HT-29 (cell line): Measurements from ENCODE around the gene GFOD1. TPM values are rescaled to one million over a fixed set of nuclear protein-coding genes. Genes with fewer than 3 reads are reported as not detected.
"Not testable (repeated sequence)": the region's sequence is repeated elsewhere in the genome, so short reads cannot be mapped to it uniquely, and the experiment has no call there.

Source experiments
- DNase-seq: peaks from one replicate; pipeline ENCODE4 v3.0.0-alpha.2; 2015; ENCODE audit warnings: low spot score
- total RNA-seq: library from RNA; depleted of rRNA; stranded (reverse); fragments of >200 nt; shearing (Covaris generic); gene quantifications from 2 replicates; pipeline ENCODE4 v1.2.3, GENCODE V29; 2014

The GFOD1 gene
- total RNA-seq, 1 experiment from 2014 or later: 13.5 TPM

DNA sequence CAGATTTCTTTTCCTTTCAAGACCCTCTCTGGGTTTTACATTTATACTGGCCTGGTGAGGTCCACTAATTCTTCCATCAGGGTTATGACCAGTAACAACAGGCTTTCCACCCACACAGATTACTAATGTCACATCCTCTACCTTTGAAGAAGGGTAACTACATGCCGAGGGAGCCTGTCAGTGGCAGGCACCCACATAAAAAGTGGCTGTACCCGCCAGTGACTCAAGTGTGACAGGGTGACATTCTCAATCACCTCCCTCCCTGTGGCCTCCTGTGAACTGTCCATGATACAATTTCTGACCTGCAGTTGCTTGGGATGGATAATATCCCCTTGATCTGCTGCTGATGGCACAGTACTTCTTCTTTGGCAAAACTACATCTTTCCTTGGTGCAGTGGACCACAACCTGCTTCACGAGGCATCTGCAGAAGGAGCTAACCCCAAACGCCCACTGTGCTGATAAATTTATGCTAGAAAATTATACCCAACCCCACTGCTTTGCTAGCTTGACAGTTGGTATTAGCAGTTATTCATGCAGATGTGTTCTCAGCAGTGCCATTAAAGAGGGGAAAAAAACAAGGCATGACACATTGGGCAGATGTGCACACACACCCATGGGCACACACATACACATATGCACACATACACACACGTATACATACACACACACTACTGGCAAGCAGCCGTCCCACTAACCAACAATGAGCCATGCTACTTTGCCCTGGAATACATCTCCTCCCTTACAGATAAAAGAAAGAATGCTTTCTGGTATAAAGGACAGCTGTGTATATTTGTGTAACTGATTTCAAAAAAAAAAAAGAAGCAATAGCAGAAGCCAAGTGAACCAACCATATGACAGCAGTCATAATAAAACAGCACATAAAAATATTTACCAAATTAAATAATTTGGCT lies 20.8 kb downstream of the GFOD1 start:
- no peak for DNase-seq

DNA sequence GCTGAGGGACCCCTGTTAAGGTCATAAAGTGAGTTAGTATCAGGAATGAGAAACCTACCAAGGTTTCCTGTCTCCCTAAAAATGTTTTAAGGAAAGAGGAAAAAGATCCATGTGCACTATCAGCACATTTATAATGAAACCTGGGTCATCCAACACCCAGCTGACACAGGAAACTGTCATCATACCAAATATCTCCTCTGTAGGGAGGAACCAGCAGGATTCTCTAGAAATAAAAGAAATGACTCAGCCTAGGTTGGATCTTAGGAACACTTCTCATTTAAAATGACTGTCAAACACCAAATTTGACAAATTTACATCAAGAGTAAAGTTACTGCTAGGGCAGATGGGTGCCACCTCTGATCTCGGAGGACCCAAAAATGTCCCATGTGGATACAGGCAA lies 21.7 kb downstream of the GFOD1 start:
- DNase-seq: no peak

DNA sequence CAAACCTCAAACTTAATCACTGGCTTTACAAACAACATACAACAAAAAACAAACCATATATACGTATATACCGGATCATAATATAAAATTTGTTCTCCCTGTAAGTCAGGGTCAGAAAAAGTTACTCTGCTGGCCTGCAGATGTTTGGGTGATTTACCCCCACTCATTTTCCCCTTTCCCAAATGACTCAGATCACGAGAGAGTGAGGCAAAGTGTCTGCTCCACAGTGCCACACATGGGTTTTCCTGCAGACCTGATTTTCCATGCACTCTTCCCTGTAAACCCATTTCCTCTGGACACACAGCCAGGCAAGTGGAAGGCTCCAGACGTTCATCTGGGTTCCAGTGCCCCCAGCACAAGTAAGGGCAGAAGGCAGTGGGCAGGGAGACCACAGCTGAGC lies 23.5 kb downstream of the GFOD1 start:
- DNase-seq: no peak

DNA sequence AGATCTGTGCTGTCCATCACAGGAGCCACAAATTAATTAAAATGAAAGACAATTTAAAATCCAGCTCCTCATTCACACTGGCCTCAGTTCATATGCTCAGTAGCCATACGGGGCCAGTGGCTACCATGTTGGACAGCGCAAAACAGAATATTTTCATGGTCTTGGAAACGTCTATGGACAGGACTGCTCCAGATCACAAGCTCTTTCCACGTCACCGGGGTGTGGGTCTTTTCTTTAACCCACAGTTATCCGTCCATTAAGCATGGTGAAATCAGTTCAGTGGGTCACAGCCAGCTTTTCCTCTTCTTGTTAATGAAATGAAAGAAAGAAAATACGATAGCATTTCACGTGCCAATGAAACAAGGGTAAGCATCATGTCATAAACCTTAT lies 24.1 kb downstream of the GFOD1 start:
- no peak for DNase-seq

DNA sequence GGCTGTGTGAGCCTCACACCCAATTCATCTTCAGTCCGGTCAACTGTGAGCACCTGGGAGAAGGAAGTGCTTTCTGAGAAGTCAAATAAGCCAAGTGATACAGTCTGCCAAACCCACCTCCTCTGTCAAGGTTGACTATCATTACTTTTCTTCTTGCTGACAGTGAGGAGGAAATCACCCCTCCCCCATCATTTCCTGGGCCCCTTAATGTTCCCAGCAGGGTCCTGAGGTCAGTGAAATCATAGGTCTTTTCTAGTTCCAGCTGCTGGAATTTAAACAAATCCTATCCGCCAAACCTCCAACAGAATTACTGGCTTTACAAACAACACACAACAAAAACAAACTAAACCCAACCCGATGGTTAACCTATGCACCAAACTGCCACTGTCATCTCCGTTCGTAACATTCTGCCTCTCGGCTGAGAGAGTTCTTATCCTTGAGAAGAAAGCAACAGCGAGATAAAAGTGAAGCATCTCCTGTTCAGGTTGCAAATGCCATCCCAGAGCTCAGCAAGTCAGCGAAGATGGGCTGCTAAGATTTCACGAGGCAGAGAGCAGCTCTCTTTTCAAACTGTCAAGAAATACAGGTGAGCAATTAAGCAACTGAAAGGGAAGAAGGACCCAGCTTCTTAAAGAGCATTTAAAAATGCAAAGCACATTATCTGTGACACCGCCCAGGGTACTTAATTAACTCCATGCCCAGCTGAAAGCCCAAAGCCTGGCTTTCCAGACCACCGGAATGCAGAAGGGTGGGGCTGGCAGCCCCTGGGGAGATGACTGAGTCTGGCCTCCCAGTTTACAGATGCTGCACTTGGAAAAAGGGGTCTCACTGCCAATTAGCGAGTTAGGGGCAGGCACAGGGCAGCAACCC lies 24.7 kb downstream of the GFOD1 start:
- no peak for DNase-seq

DNA sequence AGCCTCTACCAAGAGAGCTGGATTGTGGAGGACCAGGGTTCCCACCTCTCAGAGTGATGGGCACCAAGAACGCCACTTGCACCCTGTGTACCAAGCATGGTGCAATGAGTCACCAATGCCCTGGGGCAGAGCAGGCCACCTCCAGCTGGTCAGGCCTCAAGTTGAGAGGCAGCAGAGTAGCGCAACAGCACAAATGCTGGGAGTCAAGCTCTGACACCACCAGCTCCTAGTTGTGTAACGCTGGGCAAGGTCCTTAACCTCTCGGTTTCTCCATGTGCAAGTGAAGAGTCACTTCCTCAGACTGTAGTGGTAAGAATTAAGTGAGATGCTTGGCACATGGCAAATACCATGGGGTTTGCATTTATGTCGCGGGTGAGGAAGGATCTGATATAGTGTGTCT lies 25.6 kb downstream of the GFOD1 start:
- DNase-seq: no peak

DNA sequence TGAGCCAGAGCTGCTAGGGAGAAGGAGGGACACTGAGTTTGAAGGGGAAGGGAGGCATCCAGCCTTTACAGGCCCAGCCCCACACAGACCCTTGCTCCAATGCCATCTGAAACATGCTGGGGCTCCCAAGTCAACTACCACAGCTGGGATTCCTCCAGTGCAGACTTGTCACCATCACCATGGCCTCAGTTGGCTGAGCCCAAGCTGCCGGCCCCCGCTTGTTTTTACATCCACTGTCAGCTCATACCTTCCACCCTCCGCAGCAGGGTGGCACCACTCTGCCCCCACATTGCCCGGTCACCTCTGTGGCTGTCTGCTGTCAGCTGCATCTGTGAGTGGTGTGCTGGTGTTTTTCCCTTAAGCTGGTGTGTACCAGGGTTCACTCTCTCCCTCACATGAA lies 26.1 kb downstream of the GFOD1 start:
- DNase-seq: no peak

DNA sequence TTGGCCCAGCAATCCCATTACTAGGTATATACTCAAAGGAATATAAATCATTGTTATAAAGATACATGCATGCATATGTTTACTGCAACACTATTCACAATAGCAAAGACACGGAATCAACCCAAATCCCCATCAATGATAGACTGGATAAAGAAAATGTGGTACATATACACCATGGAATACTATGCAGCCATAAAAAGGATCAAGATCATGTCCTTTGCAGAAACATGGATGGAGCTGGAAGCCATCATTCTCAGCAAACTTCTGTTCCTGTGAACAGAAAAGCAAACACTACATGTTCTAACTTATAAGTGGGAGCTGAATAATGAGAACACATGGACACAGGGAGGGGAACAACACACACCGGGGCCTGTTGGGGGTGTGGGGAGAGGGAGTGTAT lies 27.1 kb downstream of the GFOD1 start:
- not testable (repeated sequence) for DNase-seq

DNA sequence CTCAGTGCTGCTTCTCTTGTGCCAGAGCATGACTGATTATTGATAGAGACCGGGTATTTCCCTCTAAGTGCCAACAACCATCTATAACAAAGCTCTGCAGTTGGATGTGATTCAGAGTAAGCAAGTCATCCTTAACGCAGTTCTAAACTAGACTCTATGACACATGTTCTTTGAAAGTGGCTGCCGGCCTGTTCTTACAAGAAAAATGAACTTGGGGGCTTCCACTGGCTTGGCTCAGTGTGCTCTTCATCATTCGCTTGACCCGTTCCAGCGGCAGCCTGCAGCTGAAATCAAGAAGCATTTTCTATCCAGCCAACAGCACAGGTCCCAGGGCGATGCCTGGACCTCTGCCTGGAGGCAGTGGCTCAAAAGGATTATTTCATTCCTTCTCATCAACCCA lies 29.8 kb downstream of the GFOD1 start:
- no peak for DNase-seq

DNA sequence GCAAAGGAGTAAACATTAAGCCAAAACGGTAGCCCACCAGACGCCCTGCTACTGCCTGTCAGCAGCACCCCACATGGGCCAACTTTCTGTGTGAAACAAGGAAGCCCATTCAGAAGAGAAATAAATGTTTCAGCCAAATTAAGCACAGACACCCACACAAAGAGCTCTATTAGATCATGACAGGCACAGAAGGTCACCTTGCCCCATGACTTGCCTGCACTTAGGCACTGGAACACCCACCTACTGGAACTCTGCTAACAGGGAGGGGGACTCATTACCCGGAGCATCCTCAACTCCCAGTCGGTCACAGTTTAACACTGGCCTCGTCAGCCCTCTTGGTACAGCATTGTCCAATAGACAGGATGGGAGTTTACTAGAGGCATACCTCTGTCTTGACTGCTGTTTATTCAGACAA lies 31.8 kb downstream of the GFOD1 start:
- DNase-seq: no peak

DNA sequence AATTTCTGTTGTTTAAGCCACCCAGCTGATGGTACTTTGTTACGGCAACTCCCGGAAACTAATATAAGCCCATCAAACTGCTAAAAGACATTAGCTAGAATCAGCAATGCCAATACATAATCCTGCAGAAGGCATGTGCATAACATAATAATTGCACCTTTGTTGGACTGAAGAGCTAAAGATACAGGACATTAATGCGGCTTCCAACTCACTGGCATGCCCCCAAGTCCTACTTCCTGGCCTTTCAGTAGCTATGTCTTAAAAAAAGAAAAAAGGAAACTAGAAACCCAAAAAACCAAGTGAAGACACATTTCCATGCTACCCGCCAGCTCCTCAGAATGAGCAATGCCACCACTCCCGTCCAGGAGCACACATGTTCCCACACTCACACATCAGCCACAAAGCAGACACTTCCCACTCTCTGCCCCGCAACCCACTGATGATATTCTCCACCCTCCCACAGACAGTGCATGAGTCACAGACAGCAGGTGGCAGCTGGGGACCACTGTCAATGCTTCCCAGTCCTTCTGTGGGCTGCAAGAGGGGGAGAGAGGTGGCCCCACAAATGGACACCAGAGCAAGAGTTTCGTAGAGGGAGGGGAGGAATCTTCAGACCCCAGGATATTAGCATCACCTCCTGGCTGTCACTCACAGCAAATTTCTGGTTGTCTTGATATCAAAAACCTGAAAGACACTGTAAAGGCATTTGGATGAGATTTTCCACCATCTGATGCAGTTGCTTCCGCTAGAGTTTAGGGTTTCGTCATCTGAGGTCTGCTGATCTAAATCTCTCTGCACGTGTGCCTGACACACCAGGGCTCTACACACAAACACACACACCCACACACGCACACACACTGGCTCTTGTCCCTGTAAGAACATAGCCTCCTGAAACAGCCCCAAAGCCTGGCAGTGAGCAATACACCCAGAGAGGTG lies 32.8 kb downstream of the GFOD1 start:
- peak; percentile 23 for DNase-seq

DNA sequence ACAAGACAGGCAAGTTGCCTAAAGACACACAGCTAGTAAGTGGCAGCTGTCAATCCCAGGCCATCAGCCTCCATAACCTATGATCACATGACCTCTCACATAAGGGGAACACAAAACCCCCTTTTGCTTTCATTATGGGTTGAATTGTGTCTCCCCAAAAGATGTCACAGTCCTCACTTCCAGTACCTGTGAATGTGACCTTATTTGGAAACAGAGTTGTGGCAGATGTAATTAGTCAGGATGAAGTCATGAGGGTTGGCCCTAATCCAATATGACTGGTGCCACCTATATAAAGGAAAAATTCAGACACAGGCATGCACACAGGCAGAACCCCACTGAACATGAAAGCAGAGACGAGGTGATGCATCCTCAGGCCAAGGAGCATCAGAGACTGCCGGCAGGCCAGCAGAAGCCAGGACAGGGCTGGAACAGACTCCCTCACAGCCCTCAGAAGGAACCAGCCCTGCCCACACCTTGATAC lies 33.6 kb downstream of the GFOD1 start:
- peak; percentile 61 for DNase-seq

DNA sequence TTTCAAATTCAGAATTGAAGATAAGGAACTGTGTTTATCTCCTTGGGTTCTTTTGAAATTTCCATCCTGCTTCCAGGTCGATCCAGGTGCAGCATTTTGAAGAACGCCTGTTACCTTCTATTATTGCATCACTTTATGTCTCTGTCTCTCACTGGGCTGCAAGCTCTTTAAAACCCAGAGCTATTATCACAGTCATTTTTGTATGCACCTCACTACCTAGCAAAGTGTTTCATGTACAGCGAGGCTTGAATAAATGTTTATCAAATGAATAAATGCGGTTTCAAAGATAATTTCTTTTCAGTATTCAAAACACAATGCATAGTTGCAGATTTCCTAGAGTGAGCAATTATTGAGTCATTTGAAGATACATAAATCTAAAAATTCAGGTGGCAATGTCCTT lies 34.2 kb downstream of the GFOD1 start:
- DNase-seq: no peak

DNA sequence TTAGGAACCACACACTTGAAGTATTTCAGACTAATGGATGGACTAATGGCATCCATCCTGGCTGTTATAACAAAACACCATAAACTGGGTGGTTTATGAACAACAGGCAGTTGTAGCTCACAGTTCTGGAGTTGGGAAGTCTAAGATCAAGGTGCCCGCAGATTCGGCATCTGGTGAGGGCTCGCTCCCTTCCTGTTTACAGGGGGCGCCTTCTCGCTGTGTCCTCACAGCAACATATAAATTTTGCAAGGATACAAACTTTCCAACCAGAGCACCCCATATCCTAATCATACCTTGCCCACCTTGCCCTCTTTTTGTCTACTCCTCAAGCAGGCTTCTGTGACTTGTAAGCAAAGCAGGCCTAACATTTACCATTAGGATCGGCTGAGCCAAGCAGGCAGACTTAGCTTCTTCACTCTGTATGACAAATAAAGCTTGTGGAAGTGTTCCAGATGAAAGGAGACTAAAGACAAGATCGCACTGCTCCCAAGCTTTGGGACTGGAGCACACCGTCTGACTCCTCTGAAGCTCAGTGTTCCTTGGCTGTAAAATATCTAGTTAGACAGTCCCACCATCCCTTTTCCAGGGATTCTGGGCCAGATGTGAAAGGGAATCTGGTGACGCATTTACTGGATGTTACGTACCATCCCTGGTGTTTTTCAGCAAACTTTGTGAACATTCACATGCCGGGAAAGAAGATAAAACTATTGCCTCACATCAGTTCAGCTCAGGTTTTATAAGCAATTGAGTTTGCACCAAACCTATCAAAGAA lies 34.9 kb downstream of the GFOD1 start:
- DNase-seq: no peak

DNA sequence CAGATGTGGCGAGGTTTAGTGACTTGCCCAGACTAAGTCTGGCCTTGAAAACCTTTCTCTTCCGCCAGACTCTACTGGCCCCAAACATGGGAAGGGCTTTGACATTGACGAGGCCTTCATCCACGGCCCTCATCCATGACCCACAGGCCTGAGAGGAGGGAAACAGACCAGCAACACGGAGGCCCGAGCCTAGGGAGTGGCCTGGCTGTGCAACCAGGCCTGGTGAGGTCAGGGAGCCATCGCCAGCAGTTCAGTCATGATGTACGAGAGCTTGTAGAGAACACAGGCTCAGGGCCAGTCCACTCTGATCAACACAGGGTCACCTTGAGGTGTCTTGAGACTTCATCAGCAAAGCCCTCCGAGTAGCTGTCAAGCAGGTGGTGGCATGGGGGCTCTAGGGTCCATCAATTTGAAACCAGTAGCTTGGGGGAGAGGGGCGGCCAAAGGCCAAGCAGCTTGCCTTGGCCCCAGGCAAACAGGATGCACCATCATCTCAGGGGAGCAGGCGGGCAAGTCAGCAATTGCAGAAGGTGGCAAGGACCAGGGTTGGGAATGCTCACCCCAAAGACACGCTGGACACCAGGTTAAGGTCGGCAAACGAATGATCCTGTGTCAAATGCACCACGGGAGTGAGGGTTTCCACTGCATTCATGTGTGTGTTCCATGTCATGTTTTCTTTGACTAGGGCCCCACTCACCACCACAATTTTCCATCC lies 36.1 kb downstream of the GFOD1 start:
- DNase-seq: no peak

DNA sequence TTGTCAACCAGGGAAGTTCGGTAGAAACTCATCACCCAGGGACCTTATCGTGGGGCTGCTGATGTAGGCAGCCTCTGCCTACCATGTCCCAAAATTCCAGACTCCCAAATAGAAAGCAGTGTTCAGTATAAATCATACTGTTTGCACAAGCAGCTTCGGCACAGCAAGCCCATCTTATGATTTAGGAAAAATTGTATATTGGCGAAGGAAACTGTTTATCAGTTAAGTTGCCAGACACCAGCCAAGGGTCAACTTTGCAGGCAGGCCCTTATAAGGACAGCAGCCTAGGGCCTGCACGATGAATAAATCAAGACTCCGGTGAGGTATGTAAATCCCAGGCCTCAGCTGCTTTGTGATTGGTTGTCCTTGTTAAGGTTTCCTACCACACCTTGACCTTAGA lies 36.8 kb downstream of the GFOD1 start:
- no peak for DNase-seq

DNA sequence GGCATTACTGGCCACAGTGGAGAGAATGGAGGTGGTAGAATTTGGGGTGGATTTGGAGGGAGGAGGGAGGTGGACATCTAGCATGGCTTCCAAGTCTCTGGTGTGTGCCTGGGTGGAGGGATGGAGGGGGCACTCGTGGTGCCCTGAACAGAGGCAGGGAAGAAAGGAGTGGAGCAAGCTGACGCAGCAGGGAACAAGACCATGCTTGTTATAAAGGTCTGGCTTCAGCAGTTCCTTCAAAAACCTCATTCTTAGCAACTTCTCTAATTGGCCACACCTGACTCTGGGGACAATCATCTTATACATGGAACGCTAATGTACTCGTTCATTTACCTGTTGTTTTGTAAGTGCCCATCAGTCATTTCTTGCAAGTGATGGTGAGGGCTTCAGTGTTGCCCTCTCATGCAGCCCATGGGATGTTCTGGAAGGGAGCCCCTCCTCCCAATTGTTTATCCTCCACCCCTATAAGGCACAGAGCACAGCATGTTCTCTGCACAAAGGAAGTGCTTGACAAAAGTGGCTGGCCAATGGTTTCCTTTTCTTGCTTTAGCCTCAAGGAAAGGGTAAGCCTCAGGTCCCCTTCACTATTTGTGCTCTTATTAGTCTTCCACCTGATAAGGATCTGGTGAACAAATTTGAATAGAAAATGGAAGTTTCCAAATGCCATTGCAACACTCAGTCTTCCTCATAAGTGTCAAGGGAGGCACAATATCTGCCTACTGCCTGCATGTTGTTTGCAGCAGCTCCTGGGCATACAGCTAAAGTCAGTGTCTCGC lies 39.3 kb downstream of the GFOD1 start:
- no peak for DNase-seq

DNA sequence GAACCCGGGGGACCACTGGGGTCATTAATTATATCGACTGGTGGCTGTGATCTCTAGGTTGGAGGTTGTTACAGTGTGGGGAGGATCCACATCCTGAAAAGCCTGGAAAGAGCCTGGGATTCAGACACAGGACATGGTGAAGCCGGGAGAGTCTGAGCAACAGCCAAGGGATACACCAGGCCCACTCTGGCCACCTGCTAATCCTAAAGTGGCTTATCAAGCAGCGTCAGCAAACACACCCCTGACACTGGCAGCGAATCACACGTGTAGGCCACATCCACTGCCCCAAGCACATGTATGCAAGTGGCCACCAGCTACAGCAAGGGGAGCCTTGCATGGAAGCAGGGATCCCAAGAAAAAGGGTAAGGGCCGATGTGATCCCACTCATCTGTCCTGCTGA lies 41.0 kb downstream of the GFOD1 start:
- no peak for DNase-seq

DNA sequence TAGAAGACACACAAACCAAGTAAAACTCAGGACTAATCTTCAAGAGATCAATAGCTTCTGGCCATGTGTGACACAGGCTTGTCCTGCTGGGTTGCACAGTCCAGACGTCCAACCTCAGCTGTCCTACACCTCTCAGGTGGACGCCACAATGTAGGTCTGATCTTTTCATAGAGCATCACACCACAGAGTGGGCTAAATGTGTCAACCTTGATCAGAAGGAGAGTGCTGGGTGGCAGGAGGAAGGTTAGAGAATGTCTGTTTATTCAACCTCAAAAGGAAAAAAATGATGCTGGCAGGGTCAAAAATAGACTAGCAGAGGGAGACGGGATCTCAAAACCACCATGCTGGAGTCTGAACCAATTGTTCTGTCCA lies 41.7 kb downstream of the GFOD1 start:
- no peak for DNase-seq
